ENCODE measurements around the gene ATP7B.
"Not testable (repeated sequence)": the region's sequence is repeated elsewhere in the genome, so short reads cannot be mapped to it uniquely, and the experiment has no call there.

The ATP7B gene

DNA sequence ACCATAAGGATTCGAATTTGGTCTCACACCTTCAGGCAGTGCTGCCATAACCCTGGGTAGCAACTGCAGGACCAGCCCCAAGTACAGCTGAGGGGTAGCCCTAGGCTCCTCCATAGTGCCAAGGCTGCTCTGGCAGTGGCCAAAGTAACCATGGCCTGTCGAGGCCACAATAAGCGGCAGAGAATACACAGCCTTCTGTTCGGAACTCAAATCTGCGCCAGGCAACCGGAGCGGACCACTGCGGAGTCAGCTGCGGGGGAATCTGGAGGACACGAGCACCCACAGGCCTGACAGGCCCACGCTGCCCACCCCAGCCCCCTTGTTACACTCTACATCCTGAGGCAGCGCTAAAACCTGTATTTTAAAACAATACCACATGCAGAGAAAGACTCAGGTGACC is 100.7 kb downstream of the ATP7B start:
- DNase-seq (ENCODE audit: low spot score in 2 of 2): no peak
- Histone ChIP-seq H3K9me3 (no peaks in the 10 kb centered on the region), H3K27me3 (ENCODE audit: low read depth) (peaks cover 20% of the 10 kb centered on the region), H3K36me3 (replicated peaks) (no peaks in the 10 kb centered on the region), H3K4me3 (no peak overlapping the region), H3K4me1 (peaks cover 3% of the 10 kb centered on the region; the same call in 1 of the 2 replicates)
- in situ Hi-C loops (cut with MboI; ENCODE audit: low sequenced_read_pairs): no loop called here

- H3K4me3 ChIP-seq; in situ Hi-C loops (cut with MboI; ENCODE audit: low sequenced_read_pairs); H3K4me1 ChIP-seq; H3K9me3 ChIP-seq; H3K36me3 ChIP-seq (replicated peaks); DNase-seq (ENCODE audit: low spot score in 2 of 2): not testable (repeated sequence)
- H3K27me3 ChIP-seq (ENCODE audit: low read depth): peaks cover 24% of the 10 kb centered on the region
Measured at GRCh38 chr13:51909265-51909664, 102.0 kb downstream of the ATP7B start.

GRCh38 chr13:51907040-51907732 is 104.1 kb downstream of the ATP7B start:
- no peaks in the 10 kb centered on the region for H3K36me3 ChIP-seq (replicated peaks)
- in situ Hi-C loops (cut with MboI; ENCODE audit: low sequenced_read_pairs): no loop called here
- H3K4me1 ChIP-seq: peaks cover 3% of the 10 kb centered on the region; the same call in 1 of the 2 replicates
- H3K4me3 ChIP-seq: no peak overlapping the region
- H3K9me3 ChIP-seq: no peaks in the 10 kb centered on the region
- no peak for DNase-seq (ENCODE audit: low spot score in 2 of 2)
- H3K27me3 ChIP-seq (ENCODE audit: low read depth): peaks cover 25% of the 10 kb centered on the region

- Histone ChIP-seq H3K36me3 (replicated peaks) (no peaks in the 10 kb centered on the region), H3K4me3 (no peak overlapping the region), H3K4me1 (peaks cover 3% of the 10 kb centered on the region; the same call in 1 of the 2 replicates), H3K27me3 (ENCODE audit: low read depth) (peaks cover 19% of the 10 kb centered on the region), H3K9me3 (no peaks in the 10 kb centered on the region)
- in situ Hi-C loops (cut with MboI; ENCODE audit: low sequenced_read_pairs): no loop called here
- DNase-seq (ENCODE audit: low spot score in 2 of 2): peak; percentile 54 to 70
Measured at GRCh38 chr13:51906581-51906980, 104.7 kb downstream of the ATP7B start.

DNA sequence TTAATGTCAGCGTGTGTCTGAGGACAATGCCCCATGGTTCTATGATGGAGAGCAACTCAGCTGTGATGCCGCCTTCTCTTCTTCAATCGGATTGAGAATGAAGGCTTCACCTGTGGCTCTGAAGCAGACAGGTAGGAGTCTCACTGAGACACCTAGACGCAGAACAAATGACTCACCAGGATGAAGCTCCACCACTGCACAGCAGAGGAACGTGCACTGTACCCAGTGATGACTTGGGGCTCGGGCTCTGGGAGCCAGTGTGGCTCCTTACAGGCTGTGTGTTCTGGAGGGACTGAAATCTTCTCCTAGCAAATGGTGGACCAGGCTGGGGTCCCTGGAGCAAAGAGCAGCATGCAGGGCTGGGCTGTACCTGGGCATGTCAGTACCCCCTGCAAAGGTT is 105.5 kb downstream of the ATP7B start:
- in situ Hi-C loops (cut with MboI; ENCODE audit: low sequenced_read_pairs): no loop called here

DNA sequence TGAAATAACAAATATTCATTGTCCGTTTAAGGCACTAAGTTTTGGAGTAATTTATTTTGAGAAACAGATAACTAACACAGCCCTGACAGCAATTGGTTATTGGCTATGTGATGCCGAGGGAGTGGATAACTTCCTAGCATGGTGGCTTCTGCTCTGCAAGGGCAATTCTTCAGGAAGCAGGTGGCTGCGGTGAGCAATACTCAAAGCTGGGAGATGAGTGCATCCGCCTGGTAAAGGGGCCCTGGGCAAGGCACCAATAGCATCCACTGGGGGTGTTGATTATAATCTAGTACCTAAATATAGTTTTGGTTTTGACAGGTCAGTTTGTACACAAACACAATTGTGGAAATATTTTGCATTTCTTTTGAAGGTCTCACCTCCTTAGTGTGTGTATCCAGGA is 108.5 kb downstream of the ATP7B start:
- Histone ChIP-seq H3K4me1 (peaks cover 3% of the 10 kb centered on the region; the same call in 1 of the 2 replicates), H3K27me3 (ENCODE audit: low read depth) (peaks cover 33% of the 10 kb centered on the region), H3K9me3 (no peaks in the 10 kb centered on the region), H3K36me3 (replicated peaks) (no peaks in the 10 kb centered on the region), H3K4me3 (no peak overlapping the region)
- in situ Hi-C loops (cut with MboI; ENCODE audit: low sequenced_read_pairs): no loop called here
- DNase-seq (ENCODE audit: low spot score in 2 of 2): no peak

More for the DNA sequence above, 105.5 kb downstream of the ATP7B start:
- DNase-seq (ENCODE audit: low spot score in 2 of 2): no peak
- no peaks in the 10 kb centered on the region for H3K36me3 ChIP-seq (replicated peaks)
- H3K4me1 ChIP-seq: peaks cover 3% of the 10 kb centered on the region; the same call in 1 of the 2 replicates
- no peak overlapping the region for H3K4me3 ChIP-seq
- H3K27me3 ChIP-seq (ENCODE audit: low read depth): peaks cover 19% of the 10 kb centered on the region
- H3K9me3 ChIP-seq: no peaks in the 10 kb centered on the region

DNA sequence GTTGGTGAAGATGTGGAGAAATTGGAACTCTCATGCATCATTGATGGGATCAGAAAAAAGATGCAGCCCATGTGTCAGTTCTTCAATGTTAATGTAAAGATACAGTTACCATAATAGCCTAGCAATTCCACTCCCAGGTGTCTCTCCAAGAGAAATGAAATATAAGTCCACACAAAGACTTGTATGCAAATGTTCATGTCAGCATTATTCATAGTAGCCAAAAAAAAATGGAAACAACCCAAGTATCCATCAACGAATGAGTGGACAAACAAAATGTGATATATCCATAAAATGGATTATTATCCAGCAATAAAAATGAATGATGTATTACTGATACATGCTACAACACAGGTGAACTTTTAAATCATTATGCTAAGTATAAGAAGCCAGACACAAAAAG is 110.8 kb downstream of the ATP7B start:
- Histone ChIP-seq H3K4me3 (no peak overlapping the region), H3K27me3 (ENCODE audit: low read depth) (peaks cover 33% of the 10 kb centered on the region), H3K36me3 (replicated peaks) (no peaks in the 10 kb centered on the region), H3K4me1 (no peaks in the 10 kb centered on the region), H3K9me3 (no peaks in the 10 kb centered on the region)
- DNase-seq (ENCODE audit: low spot score in 2 of 2): no peak
- in situ Hi-C loops (cut with MboI; ENCODE audit: low sequenced_read_pairs): no loop called here

- Histone ChIP-seq H3K4me1 (no peaks in the 10 kb centered on the region), H3K9me3 (no peaks in the 10 kb centered on the region), H3K36me3 (replicated peaks) (no peaks in the 10 kb centered on the region), H3K27me3 (ENCODE audit: low read depth) (peaks cover 26% of the 10 kb centered on the region), H3K4me3 (no peak overlapping the region)
- DNase-seq (ENCODE audit: low spot score in 2 of 2): peak; percentile 45 to 66
- in situ Hi-C loops (cut with MboI; ENCODE audit: low sequenced_read_pairs): no loop called here
Measured at GRCh38 chr13:51895906-51896888, 115.1 kb downstream of the ATP7B start.

DNA sequence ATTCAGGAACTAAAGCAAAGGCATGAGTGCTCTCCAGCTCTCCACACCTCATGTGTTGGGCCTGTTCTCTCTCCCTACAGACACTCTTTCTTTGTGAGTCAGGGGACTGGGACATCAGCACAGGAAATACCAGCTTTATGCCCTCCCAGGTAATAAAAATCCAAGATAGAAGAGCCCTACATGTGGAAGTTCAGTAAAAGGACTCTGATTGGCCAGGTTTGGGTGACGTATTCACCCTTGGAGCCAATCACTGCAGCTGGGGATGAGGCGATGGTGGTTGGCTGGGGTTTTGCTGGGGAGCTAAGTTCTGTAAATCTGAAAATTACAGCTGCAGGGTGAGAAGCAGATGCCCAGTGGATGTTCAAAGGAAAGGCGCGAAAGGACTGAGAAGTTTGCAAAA is 117.0 kb downstream of the ATP7B start:
- peaks cover 9% of the 10 kb centered on the region; the same call in 1 of the 2 replicates for H3K27me3 ChIP-seq (ENCODE audit: low read depth)
- no peaks in the 10 kb centered on the region for H3K36me3 ChIP-seq (replicated peaks)
- no peaks in the 10 kb centered on the region for H3K9me3 ChIP-seq
- H3K4me1 ChIP-seq: no peaks in the 10 kb centered on the region
- in situ Hi-C loops (cut with MboI; ENCODE audit: low sequenced_read_pairs): no loop called here
- H3K4me3 ChIP-seq: no peak overlapping the region
- no peak for DNase-seq (ENCODE audit: low spot score in 2 of 2)

- no peaks in the 10 kb centered on the region for H3K4me1 ChIP-seq
- no peaks in the 10 kb centered on the region for H3K36me3 ChIP-seq (replicated peaks)
- DNase-seq (ENCODE audit: low spot score in 2 of 2): no peak
- no peaks in the 10 kb centered on the region for H3K9me3 ChIP-seq
- in situ Hi-C loops (cut with MboI; ENCODE audit: low sequenced_read_pairs): no loop called here
- H3K27me3 ChIP-seq (ENCODE audit: low read depth): peaks cover 2% of the 10 kb centered on the region; the same call in 1 of the 2 replicates
- no peak overlapping the region for H3K4me3 ChIP-seq
Measured at GRCh38 chr13:51892657-51893056, 118.6 kb downstream of the ATP7B start.

GRCh38 chr13:51887468-51887867 is 123.8 kb downstream of the ATP7B start:
- H3K4me1 ChIP-seq: no peaks in the 10 kb centered on the region
- H3K9me3 ChIP-seq: no peaks in the 10 kb centered on the region
- H3K27me3 ChIP-seq (ENCODE audit: low read depth): peaks cover 4% of the 10 kb centered on the region; the same call in 1 of the 2 replicates
- no peak for DNase-seq (ENCODE audit: low spot score in 2 of 2)
- no peak overlapping the region for H3K4me3 ChIP-seq
- in situ Hi-C loops (cut with MboI; ENCODE audit: low sequenced_read_pairs): no loop called here
- no peaks in the 10 kb centered on the region for H3K36me3 ChIP-seq (replicated peaks)

DNA sequence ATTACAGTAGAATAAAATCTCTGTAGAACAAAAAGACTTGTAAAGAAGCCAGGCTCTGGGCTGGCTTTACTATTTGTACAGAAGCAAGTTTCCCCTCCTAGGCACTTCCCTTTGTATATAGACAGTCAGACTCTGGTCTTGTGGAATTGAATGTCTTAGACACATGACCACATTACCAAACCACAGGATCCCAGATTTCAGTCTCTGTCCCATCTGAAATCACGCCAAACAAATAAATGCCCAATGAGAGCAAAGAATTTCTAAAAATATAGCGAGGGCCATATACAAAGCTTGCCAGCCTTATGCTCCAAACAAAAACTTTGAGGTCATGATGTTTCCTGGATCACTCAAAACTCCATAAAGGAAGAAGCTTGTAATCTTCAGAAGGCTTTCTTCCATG is 125.6 kb downstream of the ATP7B start:
- Histone ChIP-seq H3K4me3 (no peak overlapping the region), H3K27me3 (ENCODE audit: low read depth) (peaks cover 6% of the 10 kb centered on the region; the same call in 1 of the 2 replicates), H3K36me3 (replicated peaks) (no peaks in the 10 kb centered on the region), H3K9me3 (no peaks in the 10 kb centered on the region), H3K4me1 (no peaks in the 10 kb centered on the region)
- in situ Hi-C loops (cut with MboI; ENCODE audit: low sequenced_read_pairs): no loop called here
- no peak for DNase-seq (ENCODE audit: low spot score in 2 of 2)

- DNase-seq (ENCODE audit: low spot score in 2 of 2): no peak
- no peaks in the 10 kb centered on the region for H3K4me1 ChIP-seq
- no peaks in the 10 kb centered on the region for H3K9me3 ChIP-seq
- in situ Hi-C loops (cut with MboI; ENCODE audit: low sequenced_read_pairs): no loop called here
- peaks cover 6% of the 10 kb centered on the region; the same call in 1 of the 2 replicates for H3K27me3 ChIP-seq (ENCODE audit: low read depth)
- no peaks in the 10 kb centered on the region for H3K36me3 ChIP-seq (replicated peaks)
- H3K4me3 ChIP-seq: no peak overlapping the region
Measured at GRCh38 chr13:51883226-51883600, 128.0 kb downstream of the ATP7B start.

Data from HAP-1 (cell line).